Fibroblast of lung (primary cell): Measurements from ENCODE around the gene APP. TPM values are rescaled to one million over a fixed set of nuclear protein-coding genes. Genes with fewer than 3 reads are reported as not detected.

Experiments used
- DNase-seq, 2 donors: peaks; one replicate each; pipeline versions ENCODE4 v3.0.0 to v3.0.0-alpha.2; 2010; ENCODE audit warnings: low read depth in 2 of 2
- H2AFZ ChIP-seq: 2 replicates; pipeline ENCODE4 v1.5.1; 2012; ENCODE audit warnings: low read length, control low read depth, inconsistent platforms
- H3K27ac ChIP-seq: 2 replicates; pipeline ENCODE4 v1.5.1; 2011; ENCODE audit warnings: low read length, control low read depth; ENCODE audit not compliant: insufficient read depth
- H3K27me3 ChIP-seq: 2 replicates; pipeline ENCODE4 v1.5.1; 2011; ENCODE audit warnings: mild to moderate bottlenecking, low read length; ENCODE audit not compliant: control insufficient read depth, insufficient read depth
- H3K36me3 ChIP-seq: 2 replicates; pipeline ENCODE4 v1.5.1; 2011; ENCODE audit warnings: low read length; ENCODE audit not compliant: control insufficient read depth, insufficient read depth
- H3K4me1 ChIP-seq: 2 replicates; pipeline ENCODE4 v1.5.1; 2011; ENCODE audit warnings: low read length; ENCODE audit not compliant: control insufficient read depth, insufficient read depth; ENCODE audit errors: extremely low read depth
- H3K4me2 ChIP-seq: 2 replicates; pipeline ENCODE4 v1.5.1; 2011; ENCODE audit warnings: low read length, control low read depth; ENCODE audit not compliant: insufficient read depth; ENCODE audit errors: extremely low read depth
- H3K4me3 ChIP-seq, 4 experiments: fragments of 200-600 bp in 1 of 4; sonication (generic) in 1 of 4; replicated peaks in 1 of 4; 2 replicates each; pipeline ENCODE4 v1.5.1; 2011 to 2016; ENCODE audit warnings: low read length in 4 of 4, low read depth in 3 of 4, mild to moderate bottlenecking in 3 of 4, control low read depth in 2 of 4, inconsistent platforms in 1 of 4, mixed read lengths in 1 of 4; ENCODE audit not compliant: insufficient read depth in 1 of 4; ENCODE audit errors: control extremely low read depth in 1 of 4
- H3K79me2 ChIP-seq: 2 replicates; pipeline ENCODE4 v1.5.1; 2012; ENCODE audit warnings: mild to moderate bottlenecking, low read length, inconsistent platforms; ENCODE audit not compliant: control insufficient read depth, insufficient read depth
- H3K9ac ChIP-seq: 2 replicates; pipeline ENCODE4 v1.5.1; 2011; ENCODE audit warnings: mild to moderate bottlenecking, low read length, control low read depth; ENCODE audit not compliant: insufficient read depth
- H3K9me3 ChIP-seq: 2 replicates; pipeline ENCODE4 v1.5.1; 2012; ENCODE audit warnings: low read depth, low read length; ENCODE audit not compliant: control insufficient read depth, insufficient read depth
- H4K20me1 ChIP-seq: 2 replicates; pipeline ENCODE4 v1.5.1; 2011; ENCODE audit warnings: low read length; ENCODE audit not compliant: control insufficient read depth, insufficient read depth; ENCODE audit errors: extremely low read depth
- CTCF ChIP-seq, 2 donors: IDR thresholded peaks in 1 of 2; conservative IDR thresholded peaks in 1 of 2; 1 replicate in 1 of 2; 2 replicates in 1 of 2; pipeline ENCODE4 v1.5.1; 2011 to 2012; ENCODE audit warnings: low read length in 2 of 2, control low read depth in 1 of 2, inconsistent platforms in 1 of 2, low read depth in 1 of 2, mild to moderate bottlenecking in 1 of 2
- EZH2 ChIP-seq: IDR thresholded peaks from 2 replicates; pipeline ENCODE4 v1.5.1; 2012; ENCODE audit warnings: low read length, control low read depth, mild to moderate bottlenecking; ENCODE audit errors: missing control alignments
- polyA plus RNA-seq, 2 donors: library from polyadenylated mRNA; depleted of rRNA in 1 of 2; stranded (reverse) in 1 of 2; unstranded in 1 of 2; fragments of >200 nt; gene quantifications; 2 replicates each; pipeline ENCODE4 v1.2.1, GENCODE V29; 2011 to 2012; ENCODE audit warnings: missing spikeins in 1 of 2
- total RNA-seq: library from RNA; depleted of rRNA; stranded (reverse); fragments of >200 nt; gene quantifications from 2 replicates; pipeline ENCODE4 v1.2.1, GENCODE V29; 2014

The APP gene
- total and polyA plus RNA-seq, 2 donors (not counting 1 experiment from before 2014, with no cell fraction given) = 633 to 1,088 TPM

DNA sequence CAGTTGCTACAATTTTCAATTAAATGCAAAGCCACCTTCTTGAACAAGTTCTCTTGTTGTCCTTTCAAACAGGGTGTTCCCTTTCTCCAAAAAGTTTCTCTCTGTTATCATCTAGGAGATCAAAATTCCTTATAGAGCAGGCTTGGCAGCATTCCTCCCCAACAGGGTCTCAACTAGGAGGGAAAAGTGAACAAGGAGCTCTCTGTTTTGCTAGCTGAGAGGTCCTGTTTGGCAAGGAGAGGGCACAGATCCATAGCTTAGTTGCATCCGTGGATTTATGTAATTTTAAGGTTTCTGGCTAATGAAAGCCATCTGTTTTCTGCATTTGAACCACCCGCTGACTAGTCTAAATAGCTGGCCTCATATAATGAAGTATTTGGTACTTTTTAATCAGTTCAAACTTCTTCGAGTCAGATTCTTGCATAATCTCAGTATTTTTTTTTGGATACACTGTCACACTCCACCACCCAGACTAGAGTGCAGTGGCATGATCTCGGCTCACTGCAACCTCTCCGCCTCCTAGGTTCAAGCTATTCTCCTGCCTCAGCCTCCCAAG lies 54.0 kb downstream of the APP start:
- no peaks in the 10 kb centered on the region for H3K36me3 ChIP-seq
- peak; percentile 55 to 57 for DNase-seq
- no peak overlapping the region for H3K9ac ChIP-seq
- no peaks in the 10 kb centered on the region for H4K20me1 ChIP-seq
- peaks cover 33% of the 10 kb centered on the region for H3K79me2 ChIP-seq
- H3K4me3 ChIP-seq = no peak overlapping the region
- peak overlapping the region; percentile 23 for H3K27ac ChIP-seq
- no peak overlapping the region for H2AFZ ChIP-seq
- no peaks in the 10 kb centered on the region for H3K9me3 ChIP-seq
- H3K4me1 ChIP-seq = no peaks in the 10 kb centered on the region
- TF ChIP-seq CTCF (conservative IDR thresholded peaks at IDR 0.05 in 1 of 2, IDR thresholded peaks at IDR 0.05 in 1 of 2; ENCODE audit: low read depth in 1 of 2, low read length in 2 of 2) = no peak
- TF ChIP-seq EZH2 = no peak
- no peaks in the 10 kb centered on the region for H3K27me3 ChIP-seq
- peak overlapping the region; percentile 37 for H3K4me2 ChIP-seq

DNA sequence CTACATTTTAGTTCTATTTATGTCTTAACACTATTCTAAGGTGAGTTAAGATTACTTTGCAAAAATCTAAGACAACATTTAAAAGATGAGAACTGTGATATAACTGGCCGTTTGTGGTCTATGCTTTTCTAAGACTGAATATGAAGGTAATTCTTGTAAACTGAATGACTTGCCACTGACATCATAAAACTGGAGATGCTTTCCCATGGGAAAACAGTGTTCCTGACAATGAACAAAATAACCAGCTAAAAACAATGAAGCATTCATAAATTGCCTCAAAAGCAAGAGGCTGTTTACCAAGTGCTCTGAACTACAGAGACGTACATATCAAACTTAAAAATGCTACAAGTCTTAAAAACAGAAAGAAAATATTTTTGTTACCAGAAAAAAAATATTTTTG lies 54.7 kb downstream of the APP start:
- Histone ChIP-seq H3K4me1 (no peaks in the 10 kb centered on the region), H3K4me3 (no peak overlapping the region), H3K79me2 (peaks cover 31% of the 10 kb centered on the region), H3K36me3 (no peaks in the 10 kb centered on the region), H4K20me1 (no peaks in the 10 kb centered on the region), H2AFZ (no peak overlapping the region), H3K27me3 (no peaks in the 10 kb centered on the region), H3K9ac (no peak overlapping the region), H3K4me2 (no peak overlapping the region), H3K27ac (peak overlapping the region; percentile 23), H3K9me3 (no peaks in the 10 kb centered on the region)
- TF ChIP-seq EZH2 (no peak), CTCF (conservative IDR thresholded peaks at IDR 0.05 in 1 of 2, IDR thresholded peaks at IDR 0.05 in 1 of 2; ENCODE audit: low read depth in 1 of 2, low read length in 2 of 2) (no peak)
- DNase-seq = peak; percentile 66

- no peak for DNase-seq
- TF ChIP-seq EZH2 (no peak), CTCF (conservative IDR thresholded peaks at IDR 0.05 in 1 of 2, IDR thresholded peaks at IDR 0.05 in 1 of 2; ENCODE audit: low read depth in 1 of 2, low read length in 2 of 2) (no peak)
- H4K20me1 ChIP-seq = no peaks in the 10 kb centered on the region
- H2AFZ ChIP-seq = no peak overlapping the region
- no peaks in the 10 kb centered on the region for H3K36me3 ChIP-seq
- H3K9ac ChIP-seq = no peak overlapping the region
- peaks cover 29% of the 10 kb centered on the region for H3K79me2 ChIP-seq
- H3K27me3 ChIP-seq = no peaks in the 10 kb centered on the region
- no peak overlapping the region for H3K4me3 ChIP-seq
- no peak overlapping the region for H3K27ac ChIP-seq
- no peaks in the 10 kb centered on the region for H3K4me1 ChIP-seq
- H3K9me3 ChIP-seq = no peaks in the 10 kb centered on the region
- no peak overlapping the region for H3K4me2 ChIP-seq
Measured at GRCh38 chr21:26115305-26115704, 55.3 kb downstream of the APP start.
